B cell (primary cell): ENCODE data around the gene TCF25. TPM values are rescaled to one million over a fixed set of nuclear protein-coding genes. Genes with fewer than 3 reads are reported as not detected.
A peak's percentile ranks its signal among the peaks of the same experiment; 100 is the strongest.

Experiments
- ATAC-seq: fragments of 200-7000 bp; cut with Tn5 transposase; one replicate; pipeline ENCODE4 v1.10.0; 2021; ENCODE audit warnings: low read depth, mild to moderate bottlenecking, moderate number of reproducible peaks, moderate library complexity
- CTCF ChIA-PET: fragments of 350-600 bp; sonication (Branson Sonifier 250); formaldehyde crosslinking; loops from one replicate; lab custom pipeline; 2021; ENCODE audit warnings: antibody characterized with exemption, inconsistent platforms; lab: Charles Lee
- POLR2A ChIA-PET: fragments of 350-600 bp; sonication (Branson Sonifier 250); formaldehyde crosslinking; loops from one replicate; lab custom pipeline; 2021; ENCODE audit warnings: antibody characterized with exemption; lab: Charles Lee
- DNase-seq: peaks from one replicate; pipeline ENCODE4 v3.0.0; 2013
- H2AFZ ChIP-seq: 2 replicates; pipeline ENCODE4 v1.6.1; 2012; ENCODE audit warnings: mild to moderate bottlenecking, low read depth, low read length; ENCODE audit not compliant: insufficient read depth, poor library complexity, severe bottlenecking
- H3K27ac ChIP-seq, 2 donors: 1 replicate in 1 of 2; 2 replicates in 1 of 2; pipeline ENCODE4 v1.5.1; 2012 to 2013; ENCODE audit warnings: low read length in 2 of 2, mild to moderate bottlenecking in 2 of 2, moderate library complexity in 1 of 2
- H3K27me3 ChIP-seq, 4 experiments: fragments of 200-600 bp in 1 of 4; sonication (generic) in 1 of 4; replicated peaks in 1 of 4; 1 replicate in 2 of 4; 2 replicates in 2 of 4; pipeline versions ENCODE4 v1.6.1 to v1.7.0; 2013 to 2016; ENCODE audit warnings: low read length in 3 of 4, mild to moderate bottlenecking in 2 of 4, mixed read lengths in 1 of 4, moderate library complexity in 1 of 4; ENCODE audit not compliant: insufficient read depth in 4 of 4, control insufficient read depth in 3 of 4; ENCODE audit errors: control extremely low read depth in 1 of 4
- H3K36me3 ChIP-seq, 2 experiments: replicated peaks in 1 of 2; 1 replicate in 1 of 2; 2 replicates in 1 of 2; pipeline versions ENCODE4 v1.6.1 to v1.7.1; 2013; ENCODE audit warnings: low read length in 1 of 2; ENCODE audit not compliant: insufficient read depth in 2 of 2, control insufficient read depth in 1 of 2; ENCODE audit errors: control extremely low read depth in 1 of 2, extremely low read depth in 1 of 2
- H3K4me1 ChIP-seq, 2 donors: fragments of 200-600 bp in 1 of 2; sonication (generic) in 1 of 2; 1 replicate in 1 of 2; 2 replicates in 1 of 2; pipeline versions ENCODE4 v1.5.1 to v1.6.1; 2013 to 2017; ENCODE audit warnings: low read length in 2 of 2; ENCODE audit not compliant: control insufficient read depth in 2 of 2, insufficient read depth in 2 of 2
- H3K4me2 ChIP-seq: replicated peaks from 2 replicates; pipeline ENCODE3; 2012; ENCODE audit warnings: mild to moderate bottlenecking, low read depth, low read length; ENCODE audit not compliant: poor library complexity, severe bottlenecking
- H3K4me3 ChIP-seq, 5 experiments: fragments of 200-600 bp in 1 of 5; sonication (generic) in 1 of 5; 1 replicate in 3 of 5; 2 replicates in 2 of 5; pipeline versions ENCODE4 v1.5.1 to v1.7.0; 2011 to 2016; ENCODE audit warnings: low read length in 4 of 5, mild to moderate bottlenecking in 4 of 5, low read depth in 2 of 5, control low read depth in 1 of 5, moderate library complexity in 1 of 5; ENCODE audit not compliant: insufficient read depth in 1 of 5; ENCODE audit errors: control extremely low read depth in 1 of 5, extremely low read depth in 1 of 5
- H3K79me2 ChIP-seq: fragments of 200-600 bp; sonication (generic); one replicate; pipeline ENCODE4 v1.6.0; 2016; ENCODE audit warnings: low read length; ENCODE audit not compliant: control insufficient read depth, insufficient read depth
- H3K9ac ChIP-seq: fragments of 200-600 bp; sonication (generic); 2 replicates; pipeline ENCODE4 v1.6.1; 2017; ENCODE audit warnings: mild to moderate bottlenecking, low read length, moderate library complexity
- H3K9me3 ChIP-seq, 3 donors: one replicate each; pipeline versions ENCODE4 v1.6.1 to v1.7.1; 2013; ENCODE audit warnings: low read length in 2 of 3; ENCODE audit not compliant: control insufficient read depth in 2 of 3, insufficient read depth in 1 of 3; ENCODE audit errors: control extremely low read depth in 1 of 3
- H4K20me1 ChIP-seq: 2 replicates; pipeline ENCODE4 v1.6.0; 2012; ENCODE audit warnings: mild to moderate bottlenecking, low read length; ENCODE audit not compliant: insufficient read depth, control insufficient read depth, poor library complexity, severe bottlenecking
- H3K27ac Mint-ChIP-seq: one replicate; pipeline ENCODE4 v1.8.0; 2021; ENCODE audit warnings: mixed read lengths
- H3K27me3 Mint-ChIP-seq: one replicate; pipeline ENCODE4 v1.8.0; 2021; ENCODE audit warnings: mixed read lengths
- H3K4me1 Mint-ChIP-seq: one replicate; pipeline ENCODE4 v1.8.0; 2021; ENCODE audit warnings: mixed read lengths
- H3K4me3 Mint-ChIP-seq: one replicate; pipeline ENCODE4 v1.8.0; 2021; ENCODE audit warnings: mixed read lengths
- H3K9me3 Mint-ChIP-seq: one replicate; pipeline ENCODE4 v1.8.0; 2022; ENCODE audit warnings: mixed read lengths; ENCODE audit not compliant: insufficient read depth
- CTCF ChIP-seq: fragments of 200-600 bp; IDR thresholded peaks from one replicate; pipeline ENCODE4 v1.8.0; 2022; ENCODE audit warnings: antibody characterized with exemption, mild to moderate bottlenecking
- EZH2 ChIP-seq: IDR thresholded peaks from 2 replicates; pipeline ENCODE4 v1.6.1; 2012; ENCODE audit warnings: borderline replicate concordance, low read depth, mild to moderate bottlenecking, moderate library complexity, low read length; ENCODE audit not compliant: insufficient read depth, poor library complexity, severe bottlenecking
- WGBS: methylation state at CpG from one replicate; pipeline ENCODE4 v1.1.5; 2013; ENCODE audit warnings: missing lambda C conversion rate; ENCODE audit not compliant: insufficient coverage; 5-methylcytosine and 5-hydroxymethylcytosine counted together
- intact Hi-C: fragments of 100-400 bp; cut with micrococcal nuclease; formaldehyde crosslinking; loops from one replicate; pipeline ENCODE4 v1.10.0; 2022
- polyA plus RNA-seq: library from polyadenylated mRNA; depleted of rRNA; stranded (reverse); fragments of >200 nt; gene quantifications from 2 replicates; pipeline ENCODE4 v1.2.3, GENCODE V29; 2012
- total RNA-seq, 2 donors: library from RNA; stranded (reverse); fragments of 120-200 nt in 1 of 2; gene quantifications; 1 replicate in 1 of 2; 2 replicates in 1 of 2; pipeline versions ENCODE4 v1.2.3 to v1.2.4, GENCODE V29; 2013 to 2022

The TCF25 gene
- total and polyA plus RNA-seq, 2 donors (not counting 1 experiment from before 2014, with no cell fraction given): 200 to 444 TPM

GRCh38 chr16:89906140-89907025 lies 33.0 kb downstream of the TCF25 start:
- Mint-ChIP-seq H3K4me3 (no peak overlapping the region), H3K27ac (no peak overlapping the region), H3K4me1 (peaks cover 12% of the 10 kb centered on the region), H3K27me3 (no peaks in the 10 kb centered on the region), H3K9me3 (no peaks in the 10 kb centered on the region)
- TF ChIP-seq CTCF: no peak
- Histone ChIP-seq H3K79me2 (no peaks in the 10 kb centered on the region), H3K4me3 (no peak overlapping the region), H4K20me1 (peaks cover 77% of the 10 kb centered on the region), H3K36me3 (peaks cover 0 to 45% of the 10 kb centered on the region in 2 experiments), H3K27ac (no peak overlapping the region), H3K9me3 (no peaks in the 10 kb centered on the region), H2AFZ (no peak overlapping the region), H3K9ac (no peak overlapping the region), H3K27me3 (no peaks in the 10 kb centered on the region), H3K4me2 (no peak overlapping the region), H3K4me1 (peaks cover 0 to 5% of the 10 kb centered on the region in 2 donors)
- peak; percentile 31 for DNase-seq
- intact Hi-C loops: no loop called here
- ChIA-PET POLR2A (interaction anchor here (0.9 kb wide), 1 partner anchor 33 kb away, joined by 5 read pairs; the partner anchor contains the start of gene TCF25), CTCF (no interaction called here)
- no peak for ATAC-seq
- WGBS: 97% methylated on average over 40 of the region's 40 CpGs

- Histone ChIP-seq H3K4me2 (no peak overlapping the region), H3K36me3 (peaks cover 0 to 47% of the 10 kb centered on the region in 2 experiments), H3K79me2 (no peaks in the 10 kb centered on the region), H3K9ac (no peak overlapping the region), H4K20me1 (peaks cover 80% of the 10 kb centered on the region), H2AFZ (no peak overlapping the region), H3K27ac (no peak overlapping the region), H3K4me1 (peaks cover 0 to 5% of the 10 kb centered on the region in 2 donors), H3K4me3 (no peak overlapping the region), H3K9me3 (no peaks in the 10 kb centered on the region), H3K27me3 (no peaks in the 10 kb centered on the region)
- Mint-ChIP-seq H3K4me1 (peaks cover 12% of the 10 kb centered on the region), H3K4me3 (no peak overlapping the region), H3K27ac (no peak overlapping the region), H3K27me3 (no peaks in the 10 kb centered on the region), H3K9me3 (no peaks in the 10 kb centered on the region)
- ChIA-PET CTCF (interaction anchor here (1.2 kb wide), 2 partner anchors 21 to 70 kb away, joined by 4 to 5 read pairs; no protein-coding TSS in a partner anchor), POLR2A (interaction anchor here (0.6 to 0.9 kb wide), 2 partner anchors 34 to 91 kb away, joined by 3 to 5 read pairs; partner anchors contain the start of gene TCF25)
- ATAC-seq: no peak
- TF ChIP-seq CTCF (no peak), EZH2 (no peak)
- WGBS: 95% methylated on average over 7 of the region's 13 CpGs
- intact Hi-C loops: no loop called here
- no peak for DNase-seq
These were observed 33.8 kb downstream of the TCF25 start for GRCh38 chr16:89907055-89907814.
